NB4 (cell line): ENCODE data around the gene ANXA3.

ENCODE experiments used
- DNase-seq: peaks from one replicate; pipeline ENCODE4 v3.0.0; 2010; ENCODE audit warnings: low read depth
- H3K4me3 ChIP-seq: one replicate; pipeline ENCODE4 v1.5.1; 2011; ENCODE audit warnings: mild to moderate bottlenecking, low read depth, low read length, moderate library complexity
- CTCF ChIP-seq: IDR thresholded peaks from one replicate; pipeline ENCODE4 v1.5.1; 2012; ENCODE audit warnings: low read depth, low read length
- MAX ChIP-seq: IDR thresholded peaks from 2 replicates; pipeline ENCODE4 v1.6.1; 2011; ENCODE audit warnings: low read depth, low read length
- MYC ChIP-seq: IDR thresholded peaks from 2 replicates; pipeline ENCODE4 v1.6.1; 2011; ENCODE audit warnings: low read depth, low read length
- POLR2A ChIP-seq: IDR thresholded peaks from 2 replicates; pipeline ENCODE4 v1.6.1; 2011; ENCODE audit warnings: mild to moderate bottlenecking; ENCODE audit not compliant: insufficient read length; ENCODE audit errors: extremely low read depth

Gene ANXA3

GRCh38 chr4:78524009-78524408, 27.6 kb upstream of the ANXA3 start:
- DNase-seq = no peak
- TF ChIP-seq CTCF = no peak

GRCh38 chr4:78525559-78525958, 26.0 kb upstream of the ANXA3 start:
- TF ChIP-seq POLR2A = no peak
- TF ChIP-seq CTCF = no peak
- TF ChIP-seq MAX = no peak
- TF ChIP-seq MYC = no peak
- DNase-seq = no peak

More at GRCh38 chr4:78524009-78524408, 27.6 kb upstream of the ANXA3 start:
- no peak overlapping the region for H3K4me3 ChIP-seq

GRCh38 chr4:78527103-78527502, 24.5 kb upstream of the ANXA3 start:
- DNase-seq = no peak
- TF ChIP-seq POLR2A (no peak), MAX (no peak), MYC (no peak), CTCF (no peak)
- no peak overlapping the region for H3K4me3 ChIP-seq

More at GRCh38 chr4:78525559-78525958, 26.0 kb upstream of the ANXA3 start:
- no peak overlapping the region for H3K4me3 ChIP-seq

GRCh38 chr4:78527555-78527954, 24.0 kb upstream of the ANXA3 start:
- no peak overlapping the region for H3K4me3 ChIP-seq
- no peak for DNase-seq
- TF ChIP-seq POLR2A (no peak), MAX (no peak), CTCF (no peak), MYC (no peak)

GRCh38 chr4:78528327-78528726, 23.2 kb upstream of the ANXA3 start:
- H3K4me3 ChIP-seq = no peak overlapping the region
- TF ChIP-seq MAX (no peak), CTCF (no peak), MYC (no peak), POLR2A (no peak)

GRCh38 chr4:78529569-78530209, 21.9 kb upstream of the ANXA3 start:
- no peak overlapping the region for H3K4me3 ChIP-seq
- TF ChIP-seq CTCF (no peak), MYC (no peak), POLR2A (no peak), MAX (no peak)
- DNase-seq = no peak

More at GRCh38 chr4:78528327-78528726, 23.2 kb upstream of the ANXA3 start:
- no peak for DNase-seq
